Mucosa of descending colon (tissue), 3 donors: ENCODE measurements around the gene GPN1. TPM values are rescaled to one million over a fixed set of nuclear protein-coding genes. Genes with fewer than 3 reads are reported as not detected.
"Not testable (repeated sequence)": the region's sequence is repeated elsewhere in the genome, so short reads cannot be mapped to it uniquely, and the experiment has no call there.

Source experiments
- ATAC-seq: fragments of 200-7000 bp; cut with Tn5 transposase; one replicate; pipeline ENCODE4 v1.9.1; 2020; ENCODE audit warnings: mild to moderate bottlenecking, moderate library complexity
- DNase-seq, 3 donors: peaks; one replicate each; pipeline ENCODE4 v3.0.0-alpha.2; 2020
- H3K36me3 ChIP-seq: fragments of 200-600 bp; one replicate; pipeline ENCODE4 v1.8.0; 2021; ENCODE audit warnings: low read depth, mild to moderate bottlenecking
- H3K4me1 ChIP-seq: fragments of 200-600 bp; one replicate; pipeline ENCODE4 v1.8.0; 2021; ENCODE audit warnings: low read depth, mild to moderate bottlenecking
- H3K4me3 ChIP-seq: fragments of 200-600 bp; one replicate; pipeline ENCODE4 v1.8.0; 2021; ENCODE audit warnings: mild to moderate bottlenecking
- H3K9me3 ChIP-seq: fragments of 200-600 bp; one replicate; pipeline ENCODE4 v1.8.0; 2021; ENCODE audit warnings: mild to moderate bottlenecking
- CTCF ChIP-seq: fragments of 200-600 bp; IDR thresholded peaks from one replicate; pipeline ENCODE4 v1.8.0; 2022; ENCODE audit warnings: antibody characterized with exemption, mild to moderate bottlenecking
- intact Hi-C, 2 donors: fragments of 100-400 bp; cut with DNase I in 1 of 2; cut with micrococcal nuclease in 1 of 2; formaldehyde crosslinking; loops; one replicate each; pipeline versions ENCODE4 v1.11.0 to v1.11.1; 2022; cut with DNase I, micrococcal nuclease
- total RNA-seq, 3 donors: library from RNA; stranded (reverse); fragmentation: NEBNext Ultra II Directional in 2 of 3; extraction: Animal tissue kit (Norgen Biotek cat#: 25700) in 2 of 3; gene quantifications; one replicate each; pipeline versions ENCODE4 v1.2.1 to v1.2.4, GENCODE V29; 2021 to 2023
- donor health status: DM: no; HTN: no; CAD: no; lungs with moderate emphysema.
- donor health status: DM: no; HTN: no; CAD: no.
- donor health status: DM: no; HTN: yes; CAD: no.

GPN1 gene
- total RNA-seq, 3 donors from 2014 or later = 23.3 to 27.8 (median 25.2) TPM

- peaks cover 17% of the 10 kb centered on the region for H3K4me1 ChIP-seq
- no peaks in the 10 kb centered on the region for H3K9me3 ChIP-seq
- ATAC-seq (no peak), DNase-seq (no peak)
- no peak for TF ChIP-seq CTCF
- intact Hi-C loops = no loop called here
- peaks cover 10% of the 10 kb centered on the region for H3K36me3 ChIP-seq
- H3K4me3 ChIP-seq = no peak overlapping the region
Measured at GRCh38 chr2:27667446-27667845, 38.6 kb downstream of the GPN1 start.

DNA sequence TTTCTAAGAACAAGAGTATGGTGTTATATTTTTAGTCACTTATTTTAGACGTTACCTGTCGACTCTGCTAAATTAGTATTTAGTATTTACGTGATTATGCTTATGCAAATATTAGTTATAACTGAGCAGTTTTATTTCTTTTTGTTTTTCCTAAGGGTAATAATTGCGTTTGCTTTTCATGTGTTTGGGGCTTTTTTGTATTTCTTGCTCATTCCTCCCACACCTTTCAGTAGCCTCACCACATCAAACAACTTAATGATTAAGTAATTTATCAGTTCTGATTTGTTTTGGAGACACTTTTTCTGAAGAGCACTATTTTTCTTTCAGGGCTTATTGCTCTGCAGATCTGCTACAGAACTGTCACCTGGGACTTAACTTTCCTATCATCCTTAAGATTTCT lies 42.4 kb downstream of the GPN1 start:
- Histone ChIP-seq H3K4me3 (no peak overlapping the region), H3K9me3 (no peaks in the 10 kb centered on the region), H3K4me1 (no peaks in the 10 kb centered on the region), H3K36me3 (peaks cover 19% of the 10 kb centered on the region)
- intact Hi-C loops = no loop called here
- DNase-seq (no peak), ATAC-seq (no peak)
- no peak for TF ChIP-seq CTCF

DNA sequence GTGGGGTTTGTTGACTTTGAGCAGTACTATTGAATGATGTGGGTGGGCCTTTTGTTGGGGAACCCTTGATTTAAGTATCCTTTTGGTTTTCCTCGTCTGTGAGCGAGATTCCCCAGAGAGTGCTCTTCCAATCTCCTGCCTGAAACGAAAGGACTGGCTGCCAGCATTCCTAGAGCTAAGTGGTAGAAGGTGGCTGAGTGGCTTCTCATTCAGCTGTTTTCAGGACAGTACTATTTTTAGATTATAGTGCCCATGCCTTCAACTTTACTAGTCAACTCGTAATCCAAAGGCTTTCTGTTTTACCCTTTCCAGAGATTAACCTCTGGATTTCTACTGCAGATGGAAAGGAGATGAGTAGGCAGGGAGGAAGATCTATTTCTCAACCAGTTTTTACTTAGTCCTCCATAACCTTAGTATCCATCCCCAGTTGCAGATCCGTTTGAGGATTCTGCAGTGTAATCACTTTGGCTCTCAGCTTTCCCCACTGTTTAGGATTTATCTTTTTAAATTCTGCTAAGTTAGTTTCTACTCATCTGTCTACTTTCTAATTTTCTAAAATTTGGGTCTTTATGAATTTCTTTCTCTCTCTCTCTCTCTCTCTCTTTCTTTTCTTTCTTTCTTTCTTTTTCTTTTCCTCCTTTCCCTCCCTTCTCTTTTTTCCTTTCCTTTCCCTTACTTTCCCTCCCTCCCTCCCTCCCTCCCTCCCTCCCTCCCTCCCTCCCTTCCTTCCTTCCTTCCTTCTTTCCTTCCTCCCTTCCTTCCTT lies 44.1 kb downstream of the GPN1 start:
- peaks cover 19% of the 10 kb centered on the region for H3K36me3 ChIP-seq
- no peaks in the 10 kb centered on the region for H3K4me1 ChIP-seq
- H3K9me3 ChIP-seq = no peaks in the 10 kb centered on the region
- ATAC-seq (no peak), DNase-seq (no peak)
- no peak overlapping the region for H3K4me3 ChIP-seq
- TF ChIP-seq CTCF = no peak
- intact Hi-C loops = no loop called here

DNA sequence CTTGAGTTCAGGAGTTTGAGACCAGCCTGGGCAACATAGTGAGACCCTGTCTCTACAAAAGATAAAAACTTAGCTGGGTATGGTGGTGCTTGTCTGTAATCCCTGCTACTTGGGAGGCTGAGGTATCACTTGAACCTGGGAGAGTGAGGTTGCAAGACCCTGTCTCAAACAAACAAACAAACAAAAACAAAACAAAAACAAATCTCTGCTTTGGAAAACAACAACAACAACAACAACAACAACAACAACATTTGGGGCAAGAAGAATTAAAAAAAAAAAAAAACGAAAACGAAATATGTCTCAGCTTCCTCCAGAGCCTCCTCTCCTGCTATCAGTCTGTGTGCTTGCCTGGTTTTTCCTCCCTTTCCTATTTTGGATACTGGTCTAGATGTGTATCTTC lies 51.7 kb downstream of the GPN1 start:
- no peak for ATAC-seq
- no peak for TF ChIP-seq CTCF
- intact Hi-C loops = no loop called here
- DNase-seq = no peak
- Histone ChIP-seq H3K36me3 (peaks cover 5% of the 10 kb centered on the region), H3K4me1 (peaks cover 18% of the 10 kb centered on the region), H3K4me3 (no peak overlapping the region), H3K9me3 (no peaks in the 10 kb centered on the region)

- H3K36me3 ChIP-seq = no peaks in the 10 kb centered on the region
- no peak overlapping the region for H3K4me3 ChIP-seq
- ATAC-seq (peak; percentile 89), DNase-seq (peak in 1 of 3 donors; percentile 44)
- TF ChIP-seq CTCF = no peak
- H3K9me3 ChIP-seq = no peaks in the 10 kb centered on the region
- peaks cover 18% of the 10 kb centered on the region for H3K4me1 ChIP-seq
- intact Hi-C loops = no loop called here
Measured at GRCh38 chr2:27681841-27682240, 53.0 kb downstream of the GPN1 start.

DNA sequence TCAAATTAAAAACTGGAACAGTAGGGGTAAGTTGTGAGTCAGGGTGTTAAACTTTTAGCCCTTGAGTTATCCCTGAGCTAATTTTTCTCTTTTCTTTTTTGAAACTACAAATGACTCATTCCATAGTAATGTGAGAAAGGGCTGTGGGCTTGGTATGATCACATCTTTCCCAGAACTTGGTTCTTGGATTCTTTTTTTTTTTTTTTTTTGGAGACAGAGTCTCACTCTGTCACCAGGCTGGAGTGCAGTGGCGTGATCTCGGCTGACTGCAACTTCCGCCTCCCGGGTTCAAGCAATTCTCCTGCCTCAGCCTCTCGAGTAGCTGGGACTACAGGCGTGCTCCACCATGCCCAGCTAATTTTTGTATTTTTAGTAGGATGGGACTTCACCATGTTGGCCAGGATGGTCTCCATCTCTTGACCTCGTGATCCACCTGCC lies 53.5 kb downstream of the GPN1 start:
- ATAC-seq, H3K9me3 ChIP-seq, H3K36me3 ChIP-seq, intact Hi-C loops, H3K4me3 ChIP-seq, DNase-seq: not testable (repeated sequence)
- H3K4me1 ChIP-seq = peaks cover 18% of the 10 kb centered on the region
